Right atrium auricular region (tissue), 2 donors: Measurements from ENCODE around the gene RSPH9. TPM values are rescaled to one million over a fixed set of nuclear protein-coding genes. Genes with fewer than 3 reads are reported as not detected.

Experiments used
- DNase-seq: peaks from one replicate; pipeline ENCODE4 v3.0.0-alpha.2; 2019; ENCODE audit warnings: low spot score
- H3K27ac ChIP-seq, 2 donors: fragments of 200-600 bp; sonication (generic); 1 replicate in 1 of 2; 2 replicates in 1 of 2; pipeline ENCODE4 v1.5.1; 2016 to 2019
- H3K27me3 ChIP-seq, 2 donors: fragments of 200-600 bp; sonication (generic); one replicate each; pipeline versions ENCODE4 v1.5.1 to v1.6.0; 2017 to 2019
- H3K36me3 ChIP-seq: fragments of 200-600 bp; sonication (generic); one replicate; pipeline ENCODE4 v1.5.1; 2016
- H3K4me1 ChIP-seq, 2 donors: fragments of 200-600 bp; sonication (generic); one replicate each; pipeline versions ENCODE4 v1.5.1 to v1.6.0; 2017 to 2019
- H3K4me3 ChIP-seq, 2 donors: fragments of 200-600 bp; sonication (generic); 1 replicate in 1 of 2; 2 replicates in 1 of 2; pipeline ENCODE4 v1.5.1; 2017 to 2019; ENCODE audit warnings: mild to moderate bottlenecking in 1 of 2, moderate library complexity in 1 of 2
- H3K9me3 ChIP-seq, 2 donors: fragments of 200-600 bp; sonication (generic); one replicate each; pipeline ENCODE4 v1.5.1; 2019
- total RNA-seq, 2 donors: library from RNA; depleted of rRNA; stranded (reverse); fragments of >200 nt; gene quantifications; one replicate each; pipeline ENCODE4 v1.1.0, GENCODE V29; 2016
- TF ChIP-seq, protein P1 (sequence below), 2 donors: fragments of 200-600 bp; sonication (generic); IDR thresholded peaks; one replicate each; pipeline ENCODE4 v1.5.1; 2019; ENCODE audit warnings: antibody characterized with exemption in 2 of 2

The RSPH9 gene
- total RNA-seq, 2 donors from 2014 or later: 0.12 TPM; not detected in 1

DNA sequence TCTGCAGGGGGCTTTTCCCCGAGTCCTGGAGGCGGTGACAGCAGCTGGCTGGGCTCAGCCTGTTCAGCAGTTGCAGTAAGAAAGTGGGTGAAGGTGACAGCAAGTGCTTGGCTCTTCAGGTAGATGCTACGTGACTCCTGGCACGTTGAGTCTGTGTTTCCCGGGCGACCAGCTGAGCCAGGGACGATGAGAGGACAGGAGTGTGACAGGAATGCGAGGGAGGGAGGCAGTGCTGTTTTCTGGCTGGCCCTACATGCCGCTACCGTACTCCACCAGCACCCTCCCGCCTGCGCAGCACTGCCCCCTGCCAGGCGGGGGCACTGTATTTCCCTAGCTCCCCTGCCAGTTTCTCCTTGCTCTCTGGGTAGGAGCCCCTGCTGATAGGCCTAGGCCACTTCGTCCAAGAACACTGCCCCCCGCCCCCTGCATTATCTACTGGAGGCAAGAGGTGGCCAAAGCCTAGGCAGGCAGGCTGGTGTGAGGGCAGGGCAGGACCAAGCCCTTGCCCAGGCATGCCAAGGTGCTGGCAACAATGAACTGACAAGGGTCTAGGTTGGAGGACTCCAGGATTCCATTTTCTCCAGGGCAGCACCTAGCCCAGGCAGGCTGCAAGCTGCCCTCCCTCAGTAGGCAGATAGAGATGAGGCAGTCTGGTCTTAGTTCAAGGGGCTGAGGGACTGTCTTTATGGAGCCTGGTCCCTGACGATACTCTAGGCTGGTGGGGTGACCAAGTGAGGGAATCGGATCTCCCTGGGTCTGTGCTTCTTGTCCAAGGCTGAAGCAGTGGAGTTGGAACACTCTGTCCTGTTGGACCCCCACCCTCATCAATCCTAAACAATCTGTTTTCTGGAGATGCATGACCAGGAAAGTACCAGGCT, 23.6 kb downstream of the RSPH9 start:
- TF ChIP-seq, protein P1, sequence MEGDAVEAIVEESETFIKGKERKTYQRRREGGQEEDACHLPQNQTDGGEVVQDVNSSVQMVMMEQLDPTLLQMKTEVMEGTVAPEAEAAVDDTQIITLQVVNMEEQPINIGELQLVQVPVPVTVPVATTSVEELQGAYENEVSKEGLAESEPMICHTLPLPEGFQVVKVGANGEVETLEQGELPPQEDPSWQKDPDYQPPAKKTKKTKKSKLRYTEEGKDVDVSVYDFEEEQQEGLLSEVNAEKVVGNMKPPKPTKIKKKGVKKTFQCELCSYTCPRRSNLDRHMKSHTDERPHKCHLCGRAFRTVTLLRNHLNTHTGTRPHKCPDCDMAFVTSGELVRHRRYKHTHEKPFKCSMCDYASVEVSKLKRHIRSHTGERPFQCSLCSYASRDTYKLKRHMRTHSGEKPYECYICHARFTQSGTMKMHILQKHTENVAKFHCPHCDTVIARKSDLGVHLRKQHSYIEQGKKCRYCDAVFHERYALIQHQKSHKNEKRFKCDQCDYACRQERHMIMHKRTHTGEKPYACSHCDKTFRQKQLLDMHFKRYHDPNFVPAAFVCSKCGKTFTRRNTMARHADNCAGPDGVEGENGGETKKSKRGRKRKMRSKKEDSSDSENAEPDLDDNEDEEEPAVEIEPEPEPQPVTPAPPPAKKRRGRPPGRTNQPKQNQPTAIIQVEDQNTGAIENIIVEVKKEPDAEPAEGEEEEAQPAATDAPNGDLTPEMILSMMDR (IDR thresholded peaks at IDR 0.05): peak in 1 of 2 donors; percentile 74

DNA sequence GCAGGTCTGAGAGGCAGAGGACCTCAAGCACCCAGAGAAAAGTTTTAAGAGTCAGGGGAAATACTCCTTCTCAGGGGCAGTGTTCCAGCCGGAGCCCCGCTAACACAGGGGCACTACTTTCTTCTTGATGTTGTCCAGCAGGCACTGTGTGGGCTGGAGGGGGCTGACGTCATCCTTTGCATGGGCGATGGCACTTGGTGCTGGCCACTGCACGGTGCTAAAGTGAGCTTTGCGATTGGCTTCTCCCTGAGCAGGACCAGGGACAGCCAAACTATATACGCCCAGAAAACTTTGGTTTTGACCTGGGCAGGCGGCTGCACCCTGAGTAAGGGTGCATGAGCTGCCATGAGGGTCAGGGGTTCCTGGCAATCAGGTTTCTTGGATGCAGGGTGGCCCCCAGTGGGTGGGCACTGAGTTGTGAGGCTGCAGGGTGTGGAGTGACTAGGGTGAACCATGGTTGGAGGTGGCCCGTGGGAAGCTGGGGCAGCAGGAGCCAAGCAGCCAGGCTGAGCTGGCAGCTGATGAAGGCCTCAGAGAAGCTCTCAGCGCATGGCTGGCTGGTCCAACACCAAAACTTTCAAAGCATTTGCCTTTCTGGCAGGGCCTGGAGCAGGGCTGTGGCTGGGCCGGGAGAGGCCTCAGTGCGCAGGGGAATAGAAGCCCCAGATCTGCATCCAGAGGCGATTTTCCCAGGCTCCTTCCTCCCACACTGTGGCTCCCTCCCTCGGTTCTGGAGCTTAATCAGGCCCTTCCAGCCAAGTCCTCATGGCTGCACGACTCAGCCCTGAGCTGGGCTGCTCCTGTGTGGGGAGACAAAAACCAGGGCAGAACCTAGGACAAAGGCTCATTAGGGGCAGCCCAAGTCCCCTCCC, 24.4 kb downstream of the RSPH9 start:
- TF ChIP-seq, protein P1 (IDR thresholded peaks at IDR 0.05): no peak
- Histone ChIP-seq H3K4me1 (peaks cover 0 to 48% of the 10 kb centered on the region in 2 donors), H3K27ac (peak overlapping the region; percentile 46 to 66), H3K27me3 (no peaks in the 10 kb centered on the region), H3K9me3 (no peaks in the 10 kb centered on the region), H3K4me3 (no peak overlapping the region), H3K36me3 (peaks cover 32% of the 10 kb centered on the region)
- peak; percentile 87 for DNase-seq

More for the DNA sequence above, 23.6 kb downstream of the RSPH9 start:
- no peaks in the 10 kb centered on the region for H3K9me3 ChIP-seq
- peaks cover 0 to 48% of the 10 kb centered on the region in 2 donors for H3K4me1 ChIP-seq
- H3K27me3 ChIP-seq: no peaks in the 10 kb centered on the region
- H3K4me3 ChIP-seq: no peak overlapping the region
- H3K36me3 ChIP-seq: peaks cover 23% of the 10 kb centered on the region
- peak; percentile 71 for DNase-seq
- peak overlapping the region; percentile 46 to 66 for H3K27ac ChIP-seq

- H3K36me3 ChIP-seq: peaks cover 40% of the 10 kb centered on the region
- H3K9me3 ChIP-seq: no peaks in the 10 kb centered on the region
- H3K27ac ChIP-seq: peak overlapping the region; percentile 46 to 66
- peaks cover 0 to 48% of the 10 kb centered on the region in 2 donors for H3K4me1 ChIP-seq
- no peak overlapping the region for H3K4me3 ChIP-seq
- no peaks in the 10 kb centered on the region for H3K27me3 ChIP-seq
- DNase-seq: no peak
- TF ChIP-seq, protein P1 (IDR thresholded peaks at IDR 0.05): no peak
These were observed 25.2 kb downstream of the RSPH9 start for GRCh38 chr6:43669922-43670622.

DNA sequence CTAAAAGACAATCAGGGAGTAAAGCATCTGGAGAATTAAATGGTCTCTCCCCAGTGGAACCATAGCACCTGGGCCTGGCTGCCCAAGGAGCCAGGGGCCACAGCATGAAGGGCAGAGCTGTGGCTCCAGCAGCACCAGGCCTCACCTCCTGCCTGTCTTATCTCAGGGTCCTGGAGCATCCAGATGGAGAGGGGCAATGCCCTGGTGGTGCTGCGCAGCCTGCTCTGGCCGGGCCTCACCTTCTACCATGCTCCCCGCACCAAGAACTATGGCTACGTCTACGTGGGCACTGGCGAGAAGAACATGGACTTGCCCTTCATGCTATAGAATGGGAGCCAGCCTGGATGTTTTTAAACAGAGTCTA, 25.8 kb downstream of the RSPH9 start:
- no peaks in the 10 kb centered on the region for H3K9me3 ChIP-seq
- H3K4me3 ChIP-seq: no peak overlapping the region
- DNase-seq: no peak
- TF ChIP-seq, protein P1 (IDR thresholded peaks at IDR 0.05): no peak
- peaks cover 45% of the 10 kb centered on the region for H3K36me3 ChIP-seq
- H3K27ac ChIP-seq: peak overlapping the region; percentile 46 to 66
- H3K27me3 ChIP-seq: no peaks in the 10 kb centered on the region
- H3K4me1 ChIP-seq: peaks cover 0 to 48% of the 10 kb centered on the region in 2 donors

GRCh38 chr6:43671011-43671800, 26.4 kb downstream of the RSPH9 start:
- no peaks in the 10 kb centered on the region for H3K9me3 ChIP-seq
- H3K27me3 ChIP-seq: no peaks in the 10 kb centered on the region
- peak overlapping the region in 1 of 2 donors; percentile 46 for H3K27ac ChIP-seq
- DNase-seq: no peak
- H3K4me3 ChIP-seq: no peak overlapping the region
- H3K4me1 ChIP-seq: peaks cover 0 to 48% of the 10 kb centered on the region in 2 donors
- TF ChIP-seq, protein P1 (IDR thresholded peaks at IDR 0.05): no peak
- H3K36me3 ChIP-seq: peaks cover 51% of the 10 kb centered on the region
